NCI-H2081 treated with DMSO at 0.1 percent for 48 hours (cell line): ENCODE measurements around the gene OSER1.
"Not testable (repeated sequence)": the region's sequence is repeated elsewhere in the genome, so short reads cannot be mapped to it uniquely, and the experiment has no call there.

Experiments
- DNase-seq: peaks from one replicate; lab custom pipeline; 2025; lab: John Stamatoyannopoulos, UW

OSER1 gene

DNA sequence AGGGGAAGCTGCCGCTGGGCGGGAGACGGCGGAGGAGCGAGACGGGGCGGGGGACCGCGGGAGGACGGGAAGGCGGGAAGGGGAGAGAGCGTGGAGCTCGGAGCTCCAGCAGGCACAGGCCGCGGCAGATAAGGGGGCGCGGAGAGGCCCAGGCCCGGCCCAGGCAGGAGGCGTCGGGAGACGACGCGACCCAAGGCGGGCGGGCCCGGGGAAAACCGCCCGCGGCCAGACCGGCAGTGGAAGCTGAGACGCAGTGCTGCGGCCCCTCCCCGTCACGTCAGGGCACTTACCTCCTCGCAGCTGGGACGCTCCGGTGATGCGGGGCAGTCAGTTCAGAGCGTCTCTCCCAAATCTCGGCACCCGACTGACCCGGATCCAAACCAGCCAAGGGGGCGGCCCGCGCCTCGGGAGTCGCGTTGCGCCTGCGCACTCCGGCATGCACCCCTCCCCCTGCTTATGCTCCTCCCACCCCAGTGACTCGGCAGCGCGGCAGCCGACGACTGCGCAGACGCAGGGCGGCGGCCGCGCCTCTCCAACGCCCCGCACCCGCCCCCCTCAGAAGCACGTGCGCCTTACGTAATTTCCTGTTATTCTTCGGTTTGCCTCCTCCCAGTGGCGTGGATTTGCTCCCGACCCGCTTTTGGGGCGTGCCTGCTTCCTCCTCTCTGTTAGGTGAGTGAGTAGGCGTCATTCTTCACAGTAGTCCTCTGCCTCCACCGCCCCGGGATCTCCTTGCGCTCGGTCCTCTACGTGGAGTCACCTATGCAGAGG lies at the start of gene OSER1:
Gene OSER1 (minus strand): TSS at position 366 of the 771 bp plus-strand sequence. CDS start 3,814 bp downstream, outside the sequence.
- DNase-seq, result peak; percentile 91

DNA sequence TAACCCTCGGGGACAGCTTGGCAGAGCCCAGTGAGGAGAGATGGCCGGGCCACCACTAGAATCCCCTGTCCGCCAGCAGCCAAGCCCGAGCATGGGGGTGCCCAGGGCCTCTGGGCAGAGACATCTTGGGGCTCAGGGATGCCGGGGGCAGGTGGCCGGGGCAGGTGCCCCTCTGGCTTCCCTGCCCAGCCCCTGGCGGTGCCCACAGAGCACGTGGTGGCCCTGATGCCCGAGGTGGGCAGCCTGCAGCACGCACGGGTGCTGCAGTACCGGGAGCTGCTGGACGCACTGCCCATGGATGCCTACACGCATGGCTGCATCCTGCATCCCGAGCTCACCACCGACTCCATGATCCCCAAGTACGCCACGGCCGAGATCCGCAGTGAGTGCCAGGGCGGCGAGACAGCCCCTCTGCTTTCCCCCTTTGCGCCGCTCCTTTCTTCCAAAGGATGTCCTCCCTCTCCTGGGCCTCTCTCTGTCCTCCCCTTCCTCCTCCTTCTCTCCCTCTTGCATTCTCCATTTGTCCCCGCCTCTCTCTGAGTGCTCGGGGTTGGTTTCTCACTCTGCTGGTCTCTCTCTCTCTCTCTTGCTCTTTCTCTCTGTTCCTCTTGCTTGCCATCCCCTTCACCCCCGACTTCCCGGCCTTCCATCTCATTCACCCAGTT lies 47.8 kb upstream of the OSER1 start:
- no peak for DNase-seq

DNA sequence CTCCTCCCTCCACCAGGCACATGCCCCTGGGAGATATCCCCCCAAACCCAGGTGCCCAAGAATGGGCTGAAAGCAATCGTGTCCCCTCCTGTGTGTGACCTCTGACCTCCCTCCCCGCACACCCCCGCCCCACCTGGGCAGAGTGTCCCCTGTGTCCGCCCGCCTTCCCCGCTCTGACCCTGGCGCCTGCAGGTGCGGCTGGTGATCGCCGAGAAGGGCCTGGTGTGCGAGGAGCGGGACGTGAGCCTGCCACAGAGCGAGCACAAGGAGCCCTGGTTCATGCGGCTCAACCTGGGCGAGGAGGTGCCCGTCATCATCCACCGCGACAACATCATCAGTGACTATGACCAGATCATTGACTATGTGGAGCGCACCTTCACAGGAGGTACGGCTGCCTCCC lies 46.4 kb upstream of the OSER1 start:
- DNase-seq, result no peak

GRCh38 chr20:44255942-44256341 lies 45.4 kb upstream of the OSER1 start:
- DNase-seq, result no peak

GRCh38 chr20:44254073-44254472 lies 43.5 kb upstream of the OSER1 start:
- no peak for DNase-seq

- no peak for DNase-seq
Measured at GRCh38 chr20:44253528-44253927, 43.0 kb upstream of the OSER1 start.

- DNase-seq, result no peak
Measured at GRCh38 chr20:44251284-44251683, 40.7 kb upstream of the OSER1 start.

DNA sequence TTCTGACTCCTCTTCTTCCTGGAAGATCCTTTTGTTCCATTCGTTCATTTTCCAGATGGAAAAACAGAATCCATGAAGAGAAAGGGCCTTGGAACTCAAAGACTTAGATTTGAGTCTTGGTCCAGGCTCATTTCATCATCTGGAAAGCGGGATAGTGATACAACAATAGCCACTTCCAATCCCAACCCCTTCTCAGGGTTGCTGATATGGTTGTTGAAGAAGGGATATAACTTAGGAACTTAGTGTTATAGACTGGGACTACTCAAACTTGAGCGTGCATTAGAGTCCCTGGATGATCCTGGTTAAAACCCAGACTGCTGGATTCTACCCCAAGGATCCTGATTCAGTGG lies 37.8 kb upstream of the OSER1 start:
- no peak for DNase-seq

DNA sequence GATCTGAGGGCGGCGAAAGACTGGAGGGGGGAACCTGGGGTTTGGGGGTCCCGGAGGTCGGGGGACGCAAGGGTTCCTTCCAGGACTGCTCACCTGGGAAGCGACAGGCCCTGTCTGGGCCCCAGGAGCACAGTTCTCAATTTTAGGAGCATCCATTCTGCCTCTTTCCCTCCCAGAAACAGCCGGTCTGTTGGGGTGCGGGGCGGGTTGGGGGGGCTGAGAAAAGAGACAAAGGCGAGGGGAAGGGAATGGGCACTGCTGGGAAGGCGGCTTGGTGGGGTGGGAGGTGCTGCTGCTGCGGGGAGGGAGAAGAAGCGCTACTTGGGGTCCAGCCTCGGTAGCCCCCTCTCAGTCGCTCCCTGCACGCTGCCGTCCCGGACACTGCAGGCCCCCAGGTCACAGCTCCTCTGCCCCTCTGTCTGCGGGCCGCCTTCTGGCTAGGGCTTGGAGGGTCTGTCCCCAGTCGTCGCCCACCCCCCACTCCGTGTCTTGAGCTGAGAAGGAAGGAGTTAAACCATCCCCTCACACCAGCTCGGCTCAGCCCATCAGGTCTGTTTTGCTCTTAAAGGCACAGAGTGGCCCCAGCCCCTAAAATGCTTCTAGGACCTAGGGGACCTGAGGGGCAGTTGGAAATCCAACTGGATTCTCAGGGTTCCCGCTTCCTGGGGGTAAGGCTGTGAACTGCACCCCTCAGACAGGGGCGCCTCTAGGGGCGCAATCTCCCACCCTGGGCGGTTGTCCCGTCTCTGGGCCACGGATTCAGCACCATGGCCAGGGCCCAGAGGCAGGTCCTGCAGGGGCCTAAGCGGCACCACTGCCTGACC lies 37.2 kb upstream of the OSER1 start:
- no peak for DNase-seq

DNA sequence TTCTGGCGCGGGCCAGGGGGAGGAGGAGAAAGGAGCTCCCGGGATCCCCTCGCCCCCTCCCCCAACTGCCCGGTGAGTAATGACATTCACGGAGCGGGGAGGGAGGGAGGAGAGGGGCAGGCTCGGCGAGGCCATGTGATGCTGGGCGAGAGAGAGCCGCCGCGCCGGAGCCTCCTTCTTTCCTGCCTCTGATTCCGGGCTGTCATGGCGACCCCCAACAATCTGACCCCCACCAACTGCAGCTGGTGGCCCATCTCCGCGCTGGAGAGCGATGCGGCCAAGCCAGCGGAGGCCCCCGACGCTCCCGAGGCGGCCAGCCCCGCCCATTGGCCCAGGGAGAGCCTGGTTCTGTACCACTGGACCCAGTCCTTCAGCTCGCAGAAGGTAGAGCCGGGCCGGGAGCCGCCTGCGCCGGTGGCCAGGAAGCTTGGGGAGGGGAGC lies 36.6 kb upstream of the OSER1 start, which contains the start of gene GDAP1L1:
Gene GDAP1L1 (plus strand): TSS at position 178 of the 441 bp plus-strand sequence. CDS start 27 bp downstream, at position 205.
- no peak for DNase-seq

GRCh38 chr20:44245977-44246376 lies 35.4 kb upstream of the OSER1 start:
- no peak for DNase-seq

- no peak for DNase-seq
Measured at GRCh38 chr20:44241796-44242195, 31.2 kb upstream of the OSER1 start.

GRCh38 chr20:44236840-44237239 lies 26.3 kb upstream of the OSER1 start:
- DNase-seq, result not testable (repeated sequence)

DNA sequence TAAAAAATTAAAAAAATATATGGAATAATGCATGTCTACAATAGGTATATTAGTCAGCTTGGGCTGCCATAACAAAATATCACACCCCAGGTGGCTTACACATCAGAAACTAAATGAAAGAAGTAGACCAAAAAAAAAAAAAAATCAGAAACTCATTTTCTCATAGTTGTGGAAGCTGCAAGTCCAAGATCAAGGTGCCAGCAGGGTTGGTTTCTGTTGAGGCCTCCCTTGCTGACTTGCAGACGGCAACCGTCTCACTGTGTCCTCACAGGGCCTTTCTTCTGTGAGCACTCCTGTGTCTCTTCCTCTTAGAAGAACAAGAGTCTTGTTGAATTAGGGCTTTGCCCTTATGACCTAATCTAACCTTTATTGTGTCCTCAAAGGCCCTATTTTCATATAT lies 25.1 kb upstream of the OSER1 start:
- DNase-seq, result no peak

- DNase-seq, result no peak
Measured at GRCh38 chr20:44234566-44235317, 24.2 kb upstream of the OSER1 start.

- no peak for DNase-seq
Measured at GRCh38 chr20:44233436-44234016, 23.0 kb upstream of the OSER1 start.

DNA sequence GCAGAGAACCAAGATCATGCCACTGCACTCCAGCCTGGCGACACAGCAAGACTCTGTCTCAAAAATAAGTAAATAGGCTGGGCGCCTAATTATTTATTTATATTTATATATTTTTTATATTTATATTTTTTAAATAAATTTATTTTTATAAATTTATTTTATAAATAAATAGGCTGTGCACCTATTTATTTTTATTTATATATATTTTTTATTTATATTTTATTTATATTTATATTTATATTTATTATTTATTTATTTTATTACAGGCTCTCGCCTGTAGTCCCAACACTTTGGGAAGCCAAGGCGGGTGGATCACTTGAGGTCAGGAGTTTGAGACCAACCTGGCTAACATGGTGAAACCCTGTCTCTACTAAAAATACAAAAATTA lies 21.9 kb upstream of the OSER1 start:
- not testable (repeated sequence) for DNase-seq

DNA sequence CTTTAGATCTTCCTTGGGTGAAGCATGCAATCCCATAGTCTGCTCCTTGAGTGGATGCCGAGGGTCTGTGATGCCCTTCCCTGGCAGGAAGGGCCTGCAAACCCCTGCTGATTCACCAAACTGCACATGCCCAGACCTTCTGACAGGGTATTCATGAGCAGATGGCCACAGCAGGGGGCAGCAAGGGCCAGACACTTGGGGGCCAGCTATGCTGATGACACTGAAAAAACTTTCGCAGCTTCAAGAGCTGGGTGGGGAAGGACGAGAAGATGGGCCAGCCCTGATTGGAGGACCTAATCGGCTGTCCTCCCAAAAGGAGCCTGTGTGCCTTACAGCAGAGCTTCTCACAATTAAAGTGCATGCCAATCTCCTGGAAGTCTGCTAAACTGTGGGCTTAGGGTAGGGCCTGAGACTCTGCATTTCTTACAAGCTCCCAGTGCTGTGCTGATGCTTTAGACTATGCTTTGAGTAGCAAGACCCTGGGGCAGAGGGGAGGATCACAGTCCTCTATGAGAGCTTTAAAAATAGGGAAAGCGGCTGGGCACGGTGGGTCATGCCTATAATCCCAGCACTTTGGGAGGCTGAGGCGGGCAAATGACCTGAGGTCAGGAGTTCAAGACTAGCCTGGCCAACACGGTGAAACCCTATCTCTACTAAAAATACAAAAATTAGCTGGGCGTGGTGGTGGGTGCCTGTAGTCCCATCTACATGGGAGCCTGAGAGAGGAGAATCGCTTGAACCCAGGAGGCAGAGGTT lies 21.3 kb upstream of the OSER1 start:
- no peak for DNase-seq

- no peak for DNase-seq
Measured at GRCh38 chr20:44231193-44231592, 20.6 kb upstream of the OSER1 start.

GRCh38 chr20:44228465-44229258 lies 18.1 kb upstream of the OSER1 start:
- DNase-seq, result no peak
